ENCODE measurements around the gene GPC6.

GPC6 gene

GRCh38 chr13:93339550-93339949 is 112.9 kb downstream of the GPC6 start:
- no peak for DNase-seq (ENCODE audit: low read depth in 1 of 2, low spot score in 1 of 2)
- TF ChIP-seq CTCF (IDR thresholded peaks at IDR 0.05; ENCODE audit: insufficient read depth, low read length) (no peak), SPI1 (IDR thresholded peaks at IDR 0.05; ENCODE audit: borderline replicate concordance, low read depth) (no peak), POLR2AphosphoS5 (IDR thresholded peaks at IDR 0.05; ENCODE audit: low read depth) (no peak)
- Histone ChIP-seq H3K27ac (replicated peaks) (no peak overlapping the region), H3K4me3 (replicated peaks; ENCODE audit: insufficient read depth, low read length) (no peak overlapping the region), H3K27me3 (ENCODE audit: insufficient read depth, poor library complexity, severe bottlenecking) (no peaks in the 10 kb centered on the region)

GRCh38 chr13:93341517-93341916 is 114.9 kb downstream of the GPC6 start:
- DNase-seq (ENCODE audit: low read depth in 1 of 2, low spot score in 1 of 2), result no peak
- no peak overlapping the region for H3K27ac ChIP-seq (replicated peaks)
- no peak overlapping the region for H3K4me3 ChIP-seq (replicated peaks; ENCODE audit: insufficient read depth, low read length)

GRCh38 chr13:93343097-93343496 is 116.5 kb downstream of the GPC6 start:
- H3K27me3 ChIP-seq (ENCODE audit: insufficient read depth, poor library complexity, severe bottlenecking), result no peaks in the 10 kb centered on the region
- no peak for DNase-seq (ENCODE audit: low read depth in 1 of 2, low spot score in 1 of 2)
- TF ChIP-seq REST (IDR thresholded peaks at IDR 0.05; ENCODE audit: insufficient replicate concordance, low read depth) (no peak), GABPA (IDR thresholded peaks at IDR 0.05; ENCODE audit: low read depth) (no peak), POLR2AphosphoS5 (IDR thresholded peaks at IDR 0.05; ENCODE audit: low read depth) (no peak), SPI1 (IDR thresholded peaks at IDR 0.05; ENCODE audit: borderline replicate concordance, low read depth) (no peak), CTCF (IDR thresholded peaks at IDR 0.05; ENCODE audit: insufficient read depth, low read length) (no peak)
- no peak overlapping the region for H3K27ac ChIP-seq (replicated peaks)
- no peak overlapping the region for H3K4me3 ChIP-seq (replicated peaks; ENCODE audit: insufficient read depth, low read length)

More at GRCh38 chr13:93341517-93341916, 114.9 kb downstream of the GPC6 start:
- H3K27me3 ChIP-seq (ENCODE audit: insufficient read depth, poor library complexity, severe bottlenecking), result no peaks in the 10 kb centered on the region
- TF ChIP-seq GABPA (IDR thresholded peaks at IDR 0.05; ENCODE audit: low read depth) (no peak), POLR2AphosphoS5 (IDR thresholded peaks at IDR 0.05; ENCODE audit: low read depth) (no peak), SPI1 (IDR thresholded peaks at IDR 0.05; ENCODE audit: borderline replicate concordance, low read depth) (no peak), CTCF (IDR thresholded peaks at IDR 0.05; ENCODE audit: insufficient read depth, low read length) (no peak), REST (IDR thresholded peaks at IDR 0.05; ENCODE audit: insufficient replicate concordance, low read depth) (no peak)

GRCh38 chr13:93344048-93344705 is 117.6 kb downstream of the GPC6 start:
- TF ChIP-seq REST (IDR thresholded peaks at IDR 0.05; ENCODE audit: insufficient replicate concordance, low read depth) (no peak), CTCF (IDR thresholded peaks at IDR 0.05; ENCODE audit: insufficient read depth, low read length) (no peak), POLR2AphosphoS5 (IDR thresholded peaks at IDR 0.05; ENCODE audit: low read depth) (no peak), GABPA (IDR thresholded peaks at IDR 0.05; ENCODE audit: low read depth) (no peak), SPI1 (IDR thresholded peaks at IDR 0.05; ENCODE audit: borderline replicate concordance, low read depth) (no peak)
- H3K27ac ChIP-seq (replicated peaks), result no peak overlapping the region
- no peak overlapping the region for H3K4me3 ChIP-seq (replicated peaks; ENCODE audit: insufficient read depth, low read length)
- no peak for DNase-seq (ENCODE audit: low read depth in 1 of 2, low spot score in 1 of 2)
- H3K27me3 ChIP-seq (ENCODE audit: insufficient read depth, poor library complexity, severe bottlenecking), result no peaks in the 10 kb centered on the region

Measured in HL-60 (cell line).